HG03439 (cell line): Measurements from ENCODE around the gene ZNF654.
"Not testable (repeated sequence)": the region's sequence is repeated elsewhere in the genome, so short reads cannot be mapped to it uniquely, and the experiment has no call there.

Experiments used
- ATAC-seq: cut with Tn5 transposase; IDR thresholded peaks from one replicate; pipeline ENCODE4 v1.9.1; 2021; ENCODE audit warnings: mild to moderate bottlenecking, moderate library complexity; ENCODE audit not compliant: unreplicated experiment

The ZNF654 gene

GRCh38 chr3:88133711-88134263 is 74.7 kb downstream of the ZNF654 start:
- ATAC-seq: no peak

DNA sequence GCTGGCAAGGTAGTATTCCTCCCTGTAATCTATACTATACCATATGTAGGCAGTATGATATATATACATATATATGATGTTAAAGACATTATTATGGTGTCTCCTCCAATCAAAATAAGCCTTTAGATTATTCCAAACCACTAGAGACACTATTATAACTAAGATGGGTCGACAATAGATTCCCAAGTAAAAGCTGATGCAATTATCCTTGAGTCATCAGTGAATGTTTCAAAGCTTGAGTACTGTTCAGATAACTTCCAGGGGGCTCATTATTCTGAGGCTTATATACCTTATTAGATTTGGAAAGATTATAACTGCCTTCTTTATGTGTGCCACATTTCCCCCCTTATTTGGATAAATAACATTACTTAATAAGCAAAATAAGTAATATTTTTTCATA is 78.8 kb downstream of the ZNF654 start:
- ATAC-seq: no peak

GRCh38 chr3:88141458-88142083 is 82.5 kb downstream of the ZNF654 start:
- ATAC-seq: no peak

- no peak for ATAC-seq
These were observed 83.1 kb downstream of the ZNF654 start for GRCh38 chr3:88142094-88142624.

- ATAC-seq: no peak
These were observed 88.2 kb downstream of the ZNF654 start for GRCh38 chr3:88147261-88147660.

DNA sequence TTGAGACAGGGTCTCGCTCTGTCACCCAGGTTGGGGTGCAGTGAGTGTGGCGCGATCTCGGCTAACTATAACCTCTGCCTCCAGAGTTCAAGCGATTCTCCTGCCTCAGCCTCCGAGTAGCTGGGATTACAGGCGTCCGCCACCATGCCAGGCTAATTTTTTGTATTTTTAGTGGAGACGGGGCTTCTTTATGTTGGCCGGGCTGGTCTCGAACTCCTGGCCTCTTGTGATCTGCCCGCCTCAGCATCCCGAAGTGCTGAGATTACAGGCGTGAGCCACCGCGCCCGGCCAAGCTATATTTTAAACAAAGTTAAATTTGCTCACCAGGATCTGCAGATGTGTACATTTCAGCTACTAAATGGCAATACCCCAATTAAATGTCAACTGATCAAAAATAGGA is 89.6 kb downstream of the ZNF654 start:
- ATAC-seq: no peak

- ATAC-seq: peak; percentile 9
These were observed 90.0 kb downstream of the ZNF654 start for GRCh38 chr3:88149101-88149508.

DNA sequence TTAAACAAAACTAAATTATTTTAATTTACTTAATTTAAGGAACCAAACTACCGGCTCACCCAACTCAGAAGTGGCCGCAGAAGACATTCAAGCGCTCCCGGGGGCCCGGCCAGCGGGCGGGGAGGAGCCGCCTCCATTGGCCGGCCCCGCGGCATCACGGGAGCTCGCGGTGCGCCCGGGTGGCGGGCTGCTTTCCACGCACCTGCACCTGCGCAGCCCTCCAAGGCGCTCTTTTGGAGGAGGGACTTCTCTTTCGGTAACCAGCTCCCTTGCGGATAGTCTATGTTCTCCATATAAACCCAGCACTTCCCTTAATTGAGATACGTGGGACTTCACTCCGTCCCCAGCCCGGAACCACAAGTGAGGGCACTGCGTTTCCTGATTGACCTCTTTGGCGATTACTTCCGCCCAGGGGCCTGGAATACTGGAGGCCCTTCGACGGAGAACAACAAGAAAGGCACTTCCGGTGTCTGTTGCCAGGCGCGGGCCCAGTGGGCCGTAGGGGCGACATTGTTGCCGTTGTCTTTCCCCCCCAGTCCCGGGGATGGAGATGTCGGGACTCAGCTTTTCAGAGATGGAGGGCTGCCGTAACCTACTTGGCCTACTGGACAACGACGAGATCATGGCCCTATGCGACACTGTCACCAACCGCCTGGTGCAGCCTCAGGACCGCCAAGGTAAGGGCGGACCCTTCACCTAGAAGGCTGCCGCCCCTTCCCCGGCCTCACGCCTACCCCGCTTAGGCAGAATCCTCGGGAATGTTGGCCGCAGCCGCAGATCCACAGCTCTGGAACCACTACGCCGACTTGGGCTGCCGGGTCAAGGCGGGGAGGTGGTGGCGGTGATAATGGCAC is 90.7 kb downstream of the ZNF654 start, which contains the start of gene C3orf38:
TSS of gene C3orf38 (plus strand) at position 451 of the 854 bp plus-strand sequence. CDS start at position 545, 94 bp downstream.
- peak; percentile 82 for ATAC-seq

DNA sequence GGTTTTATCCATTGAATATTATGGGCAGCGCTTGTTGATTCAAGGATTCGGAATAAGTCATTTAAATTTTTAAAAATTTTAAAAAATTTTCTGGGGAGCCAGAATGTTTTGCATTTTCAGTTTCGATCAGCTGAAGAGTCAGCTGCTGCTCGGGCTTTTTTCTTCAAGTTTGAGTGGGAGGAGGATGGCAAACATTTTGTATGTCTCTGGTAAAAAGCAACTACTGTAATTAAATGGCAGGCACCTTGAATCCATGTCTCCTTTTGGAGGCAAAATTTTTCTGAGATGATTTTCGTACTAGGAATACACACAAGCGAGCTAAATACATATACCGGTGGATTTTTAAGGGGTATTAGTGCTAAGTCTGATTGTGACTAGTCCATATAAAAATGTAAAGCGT is 91.3 kb downstream of the ZNF654 start:
- ATAC-seq: peak; percentile 34

- no peak for ATAC-seq
These were observed 91.8 kb downstream of the ZNF654 start for GRCh38 chr3:88150806-88151205.

DNA sequence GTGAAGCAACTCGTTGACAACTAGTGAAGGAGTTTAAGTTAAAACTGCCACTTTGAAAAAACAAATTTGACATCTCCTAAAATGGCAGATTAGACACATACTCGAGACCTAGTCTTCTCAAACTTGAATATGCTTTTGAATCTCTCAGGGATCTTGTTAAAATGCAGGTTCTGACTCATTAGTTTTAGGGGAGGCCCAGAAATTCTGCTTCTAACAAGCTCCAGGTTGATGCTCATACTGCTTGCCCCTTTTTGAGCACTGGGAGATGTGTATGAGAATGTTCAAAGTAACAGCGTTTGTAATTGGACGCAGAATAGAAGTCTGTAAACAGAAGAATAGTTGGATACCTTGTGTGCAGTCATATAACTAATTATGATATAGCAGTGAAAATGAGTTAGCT is 92.3 kb downstream of the ZNF654 start:
- ATAC-seq: no peak

DNA sequence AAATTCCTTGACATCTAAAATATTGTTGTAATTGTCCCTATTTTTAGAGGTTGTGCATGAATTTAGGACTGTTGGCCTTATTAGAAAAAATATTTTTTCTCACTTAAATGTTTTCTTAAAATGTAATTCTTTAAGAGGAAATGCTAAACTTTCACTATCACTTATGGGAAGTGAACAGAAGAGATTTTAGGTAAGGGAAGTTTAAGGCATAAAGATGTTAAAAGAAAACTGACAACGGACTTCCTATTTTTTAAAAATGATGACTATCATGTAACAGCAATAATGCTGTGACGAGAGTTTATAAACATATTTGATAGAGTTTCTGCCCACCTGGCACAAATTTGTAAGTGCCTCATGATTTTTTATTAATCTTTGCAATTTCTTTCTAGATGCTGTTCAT is 93.8 kb downstream of the ZNF654 start:
- ATAC-seq: no peak

DNA sequence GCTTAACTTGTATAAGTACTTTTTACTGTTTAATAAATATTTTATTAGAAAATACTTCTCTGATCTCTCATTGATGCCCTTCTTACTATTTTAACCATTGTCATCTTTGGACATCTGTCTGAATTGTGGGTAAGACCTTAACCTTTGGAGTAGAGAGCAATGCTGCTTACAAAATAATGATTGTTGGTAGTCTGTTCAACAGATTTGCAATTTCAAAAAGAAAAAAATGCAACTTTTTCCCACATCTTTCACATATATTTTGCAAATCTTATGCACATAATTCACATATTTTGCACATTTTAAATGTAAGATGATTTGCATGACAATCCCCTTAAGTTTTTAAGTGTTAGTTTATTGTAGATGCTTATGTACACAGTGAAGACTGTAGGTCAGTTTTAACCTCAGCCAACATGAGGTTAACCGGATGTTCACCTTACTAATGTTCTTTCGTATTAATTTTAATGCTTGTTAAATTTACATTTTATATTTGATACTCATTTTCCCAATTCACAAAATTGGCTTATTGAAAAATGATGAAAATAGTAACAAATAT is 107.4 kb downstream of the ZNF654 start:
- no peak for ATAC-seq

GRCh38 chr3:88167173-88167572 is 108.1 kb downstream of the ZNF654 start:
- ATAC-seq: no peak

- ATAC-seq: no peak
These were observed 108.6 kb downstream of the ZNF654 start for GRCh38 chr3:88167704-88168103.

- no peak for ATAC-seq
These were observed 109.1 kb downstream of the ZNF654 start for GRCh38 chr3:88168171-88168570.

- peak; percentile 84 for ATAC-seq
These were observed 121.4 kb downstream of the ZNF654 start for GRCh38 chr3:88180398-88180999.

GRCh38 chr3:88182165-88182918 is 123.3 kb downstream of the ZNF654 start:
- not testable (repeated sequence) for ATAC-seq

GRCh38 chr3:88188436-88188835 is 129.4 kb downstream of the ZNF654 start:
- ATAC-seq: no peak

DNA sequence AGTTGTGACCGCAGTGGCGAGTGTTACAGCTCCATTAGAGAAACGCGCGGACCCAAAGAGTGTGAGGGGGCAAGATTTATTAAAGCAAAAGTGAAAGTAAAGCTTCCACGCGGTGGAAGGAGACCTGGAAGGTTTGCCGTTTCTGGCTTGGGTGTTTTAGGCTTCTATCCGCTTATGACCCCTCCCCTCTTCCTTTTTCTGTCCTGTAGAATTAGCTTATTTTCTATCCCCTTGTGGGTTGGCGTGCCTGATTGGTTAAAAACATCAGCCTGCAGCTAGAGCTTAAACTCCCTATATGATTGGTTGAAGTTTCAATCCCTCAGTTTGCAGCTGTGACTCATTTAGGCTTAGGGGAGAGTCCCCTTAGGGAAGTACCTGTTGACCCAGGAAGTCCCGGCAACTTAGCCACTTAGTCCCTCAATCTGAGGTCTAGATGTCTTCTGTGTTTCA is 130.3 kb downstream of the ZNF654 start:
- peak; percentile 82 for ATAC-seq
